SK-N-SH treated with all-trans-retinoic acid at 6 μM for 48 hours (cell line): ENCODE results near the gene UIMC1.

ENCODE experiments used
- ARNTL ChIP-seq: fragments of 450-650 bp; formaldehyde crosslinking; IDR thresholded peaks from 2 replicates; pipeline ENCODE4 v1.5.0; 2020; ENCODE audit warnings: low read depth, mild to moderate bottlenecking, moderate library complexity, borderline replicate concordance
- CSDC2 ChIP-seq: fragments of 250-450 bp; sonication (Bioruptor Pico); IDR thresholded peaks from 2 replicates; pipeline ENCODE4 v1.5.0; 2020; ENCODE audit warnings: mild to moderate bottlenecking, moderate library complexity
- ESRRG ChIP-seq: fragments of 250-450 bp; sonication (Bioruptor Pico); IDR thresholded peaks from 2 replicates; pipeline ENCODE4 v1.6.1; 2021; ENCODE audit warnings: mild to moderate bottlenecking
- GLIS3 ChIP-seq: fragments of 250-450 bp; sonication (Bioruptor Pico); IDR thresholded peaks from 2 replicates; pipeline ENCODE4 v1.5.0; 2020; ENCODE audit warnings: mild to moderate bottlenecking, moderate library complexity
- OSR1 ChIP-seq: fragments of 250-450 bp; sonication (Bioruptor Pico); IDR thresholded peaks from 2 replicates; pipeline ENCODE4 v1.8.0; 2022; ENCODE audit warnings: moderate library complexity, mild to moderate bottlenecking, inconsistent platforms
- PPARA ChIP-seq: fragments of 250-450 bp; sonication (Bioruptor Pico); IDR thresholded peaks from 2 replicates; pipeline ENCODE4 v1.5.0; 2020; ENCODE audit warnings: mild to moderate bottlenecking, borderline replicate concordance
- RARB ChIP-seq: fragments of 250-450 bp; sonication (Bioruptor Pico); IDR thresholded peaks from 2 replicates; pipeline ENCODE4 v1.8.0; 2021; ENCODE audit warnings: mild to moderate bottlenecking, moderate library complexity
- TCF4 ChIP-seq: fragments of 250-450 bp; sonication (Bioruptor Pico); IDR thresholded peaks from 2 replicates; pipeline ENCODE4 v1.8.0; 2021; ENCODE audit warnings: mild to moderate bottlenecking, moderate library complexity, borderline replicate concordance
- TOX ChIP-seq: fragments of 250-450 bp; sonication (Bioruptor Pico); IDR thresholded peaks from 2 replicates; pipeline ENCODE4 v1.8.0; 2021; ENCODE audit warnings: mild to moderate bottlenecking, moderate library complexity, borderline replicate concordance
- ZFP3 ChIP-seq: fragments of 250-450 bp; sonication (Bioruptor Pico); IDR thresholded peaks from 2 replicates; pipeline ENCODE4 v1.5.0; 2020; ENCODE audit warnings: mild to moderate bottlenecking, moderate library complexity
- ZNF70 ChIP-seq: fragments of 450-650 bp; formaldehyde crosslinking; IDR thresholded peaks from 2 replicates; pipeline ENCODE4 v1.5.0; 2020; ENCODE audit warnings: mild to moderate bottlenecking, moderate library complexity
- TF ChIP-seq, protein P1 (sequence below): fragments of 250-450 bp; sonication (Bioruptor Pico); IDR thresholded peaks from 2 replicates; pipeline ENCODE4 v1.5.1; 2020; ENCODE audit warnings: low read depth, mild to moderate bottlenecking, moderate library complexity
- TF ChIP-seq, protein P2 (sequence below): fragments of 250-450 bp; sonication (Bioruptor Pico); IDR thresholded peaks from 2 replicates; pipeline ENCODE4 v1.8.0; 2021; ENCODE audit warnings: low read depth, mild to moderate bottlenecking, moderate library complexity, borderline replicate concordance
- TF ChIP-seq, protein P3 (sequence below): fragments of 250-450 bp; sonication (Bioruptor Pico); IDR thresholded peaks from 2 replicates; pipeline ENCODE4 v1.5.1; 2021; ENCODE audit warnings: mild to moderate bottlenecking, moderate library complexity

- TF ChIP-seq ZNF70 (CRISPR knock-in tag) (no peak), TOX (no peak), TCF4 (CRISPR knock-in tag) (no peak), RARB (no peak), ESRRG (CRISPR knock-in tag) (no peak), CSDC2 (CRISPR knock-in tag) (no peak), ARNTL (CRISPR knock-in tag) (no peak), PPARA (no peak), ZFP3 (CRISPR knock-in tag) (no peak), GLIS3 (CRISPR knock-in tag) (no peak), OSR1 (CRISPR knock-in tag) (no peak)
- TF ChIP-seq, protein P1, sequence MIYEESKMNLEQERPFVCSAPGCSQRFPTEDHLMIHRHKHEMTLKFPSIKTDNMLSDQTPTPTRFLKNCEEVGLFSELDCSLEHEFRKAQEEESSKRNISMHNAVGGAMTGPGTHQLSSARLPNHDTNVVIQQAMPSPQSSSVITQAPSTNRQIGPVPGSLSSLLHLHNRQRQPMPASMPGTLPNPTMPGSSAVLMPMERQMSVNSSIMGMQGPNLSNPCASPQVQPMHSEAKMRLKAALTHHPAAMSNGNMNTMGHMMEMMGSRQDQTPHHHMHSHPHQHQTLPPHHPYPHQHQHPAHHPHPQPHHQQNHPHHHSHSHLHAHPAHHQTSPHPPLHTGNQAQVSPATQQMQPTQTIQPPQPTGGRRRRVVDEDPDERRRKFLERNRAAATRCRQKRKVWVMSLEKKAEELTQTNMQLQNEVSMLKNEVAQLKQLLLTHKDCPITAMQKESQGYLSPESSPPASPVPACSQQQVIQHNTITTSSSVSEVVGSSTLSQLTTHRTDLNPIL (CRISPR knock-in tag) = no peak
- TF ChIP-seq, protein P2, sequence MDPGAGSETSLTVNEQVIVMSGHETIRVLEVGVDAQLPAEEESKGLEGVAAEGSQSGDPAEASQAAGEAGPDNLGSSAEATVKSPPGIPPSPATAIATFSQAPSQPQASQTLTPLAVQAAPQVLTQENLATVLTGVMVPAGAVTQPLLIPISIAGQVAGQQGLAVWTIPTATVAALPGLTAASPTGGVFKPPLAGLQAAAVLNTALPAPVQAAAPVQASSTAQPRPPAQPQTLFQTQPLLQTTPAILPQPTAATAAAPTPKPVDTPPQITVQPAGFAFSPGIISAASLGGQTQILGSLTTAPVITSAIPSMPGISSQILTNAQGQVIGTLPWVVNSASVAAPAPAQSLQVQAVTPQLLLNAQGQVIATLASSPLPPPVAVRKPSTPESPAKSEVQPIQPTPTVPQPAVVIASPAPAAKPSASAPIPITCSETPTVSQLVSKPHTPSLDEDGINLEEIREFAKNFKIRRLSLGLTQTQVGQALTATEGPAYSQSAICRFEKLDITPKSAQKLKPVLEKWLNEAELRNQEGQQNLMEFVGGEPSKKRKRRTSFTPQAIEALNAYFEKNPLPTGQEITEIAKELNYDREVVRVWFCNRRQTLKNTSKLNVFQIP = no peak
- TF ChIP-seq, protein P3, sequence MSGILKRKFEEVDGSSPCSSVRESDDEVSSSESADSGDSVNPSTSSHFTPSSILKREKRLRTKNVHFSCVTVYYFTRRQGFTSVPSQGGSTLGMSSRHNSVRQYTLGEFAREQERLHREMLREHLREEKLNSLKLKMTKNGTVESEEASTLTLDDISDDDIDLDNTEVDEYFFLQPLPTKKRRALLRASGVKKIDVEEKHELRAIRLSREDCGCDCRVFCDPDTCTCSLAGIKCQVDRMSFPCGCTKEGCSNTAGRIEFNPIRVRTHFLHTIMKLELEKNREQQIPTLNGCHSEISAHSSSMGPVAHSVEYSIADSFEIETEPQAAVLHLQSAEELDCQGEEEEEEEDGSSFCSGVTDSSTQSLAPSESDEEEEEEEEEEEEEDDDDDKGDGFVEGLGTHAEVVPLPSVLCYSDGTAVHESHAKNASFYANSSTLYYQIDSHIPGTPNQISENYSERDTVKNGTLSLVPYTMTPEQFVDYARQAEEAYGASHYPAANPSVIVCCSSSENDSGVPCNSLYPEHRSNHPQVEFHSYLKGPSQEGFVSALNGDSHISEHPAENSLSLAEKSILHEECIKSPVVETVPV (CRISPR knock-in tag) = no peak
These were observed 79.0 kb downstream of the UIMC1 start for GRCh38 chr5:176927562-176927961.
